ENCODE results near the gene KNCN.
A peak's percentile ranks its signal among the peaks of the same experiment; 100 is the strongest.

The KNCN gene

DNA sequence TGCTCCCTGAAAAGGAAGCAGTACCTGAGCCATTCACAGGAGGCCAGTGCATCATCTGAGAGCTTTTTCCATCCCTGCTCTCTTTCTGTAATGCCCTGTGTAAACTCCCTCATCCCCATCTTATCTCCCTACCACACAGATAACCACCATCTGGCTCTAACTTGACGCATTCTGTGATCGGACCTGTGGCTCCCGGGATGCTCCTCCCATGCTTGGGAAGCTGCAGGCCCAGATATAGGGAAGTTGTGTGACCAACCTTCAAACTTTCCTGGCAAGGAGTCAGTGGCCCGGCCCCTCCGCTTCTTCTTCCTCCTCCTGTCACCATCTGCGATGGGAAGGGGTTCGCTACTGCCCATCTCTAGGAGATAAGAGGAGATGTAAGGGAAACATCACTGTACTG lies 31.5 kb upstream of the KNCN start:
- Histone ChIP-seq H3K27me3 (ENCODE audit: insufficient read depth, low read depth, severe bottlenecking) (no peaks in the 10 kb centered on the region), H3K27ac (peak overlapping the region; percentile 43; the same call in 1 of the 2 replicates), H3K9me3 (ENCODE audit: severe bottlenecking) (no peaks in the 10 kb centered on the region), H3K36me3 (no peaks in the 10 kb centered on the region), H3K4me3 (ENCODE audit: low read depth, low read length) (no peak overlapping the region)
- DNase-seq: peak; percentile 70
- TF ChIP-seq, protein P1, sequence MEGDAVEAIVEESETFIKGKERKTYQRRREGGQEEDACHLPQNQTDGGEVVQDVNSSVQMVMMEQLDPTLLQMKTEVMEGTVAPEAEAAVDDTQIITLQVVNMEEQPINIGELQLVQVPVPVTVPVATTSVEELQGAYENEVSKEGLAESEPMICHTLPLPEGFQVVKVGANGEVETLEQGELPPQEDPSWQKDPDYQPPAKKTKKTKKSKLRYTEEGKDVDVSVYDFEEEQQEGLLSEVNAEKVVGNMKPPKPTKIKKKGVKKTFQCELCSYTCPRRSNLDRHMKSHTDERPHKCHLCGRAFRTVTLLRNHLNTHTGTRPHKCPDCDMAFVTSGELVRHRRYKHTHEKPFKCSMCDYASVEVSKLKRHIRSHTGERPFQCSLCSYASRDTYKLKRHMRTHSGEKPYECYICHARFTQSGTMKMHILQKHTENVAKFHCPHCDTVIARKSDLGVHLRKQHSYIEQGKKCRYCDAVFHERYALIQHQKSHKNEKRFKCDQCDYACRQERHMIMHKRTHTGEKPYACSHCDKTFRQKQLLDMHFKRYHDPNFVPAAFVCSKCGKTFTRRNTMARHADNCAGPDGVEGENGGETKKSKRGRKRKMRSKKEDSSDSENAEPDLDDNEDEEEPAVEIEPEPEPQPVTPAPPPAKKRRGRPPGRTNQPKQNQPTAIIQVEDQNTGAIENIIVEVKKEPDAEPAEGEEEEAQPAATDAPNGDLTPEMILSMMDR (IDR thresholded peaks at IDR 0.05; ENCODE audit: low read depth, low read length): peak; percentile 20; the same call in 1 of the 2 replicates

DNA sequence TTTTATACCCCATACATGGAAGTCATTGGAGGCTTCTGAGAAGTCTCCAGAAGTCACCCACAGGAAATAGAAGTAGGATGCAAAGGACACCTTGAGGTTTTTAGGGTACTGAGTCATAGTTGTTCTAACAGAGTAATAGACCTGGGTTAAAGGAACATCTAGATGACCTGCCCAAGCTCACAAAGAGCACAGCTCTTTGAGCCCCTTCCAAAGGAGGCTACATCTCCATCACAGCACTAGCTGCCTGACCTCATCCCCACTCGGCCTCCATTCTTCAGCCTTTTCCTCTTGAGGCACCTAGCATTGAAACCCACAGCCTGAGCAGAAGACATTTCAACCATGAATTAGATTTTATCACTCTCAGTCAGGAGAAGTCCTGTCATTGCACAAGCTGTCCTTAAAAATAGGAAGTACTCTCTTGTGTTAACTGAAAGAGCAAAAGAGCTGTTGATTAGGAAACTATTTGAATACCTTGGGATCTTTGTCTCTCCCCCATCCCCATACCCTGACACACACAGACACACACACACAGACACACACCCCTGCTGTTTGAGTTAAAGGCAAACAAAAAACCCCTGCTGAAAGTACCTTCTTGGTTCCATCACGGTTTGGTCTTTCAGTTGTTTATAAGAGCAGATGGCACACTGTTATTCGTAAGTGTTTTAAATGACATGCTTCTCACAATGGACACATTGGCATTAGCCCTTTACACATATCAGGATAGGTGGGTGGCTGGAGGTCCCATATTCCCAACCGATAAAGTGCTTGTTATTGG lies 30.4 kb upstream of the KNCN start:
- H3K27me3 ChIP-seq (ENCODE audit: insufficient read depth, low read depth, severe bottlenecking): no peaks in the 10 kb centered on the region
- no peak overlapping the region for H3K27ac ChIP-seq
- no peaks in the 10 kb centered on the region for H3K9me3 ChIP-seq (ENCODE audit: severe bottlenecking)
- no peaks in the 10 kb centered on the region for H3K36me3 ChIP-seq
- DNase-seq: no peak
- TF ChIP-seq, protein P1 (IDR thresholded peaks at IDR 0.05; ENCODE audit: low read depth, low read length): no peak
- no peak overlapping the region for H3K4me3 ChIP-seq (ENCODE audit: low read depth, low read length)

DNA sequence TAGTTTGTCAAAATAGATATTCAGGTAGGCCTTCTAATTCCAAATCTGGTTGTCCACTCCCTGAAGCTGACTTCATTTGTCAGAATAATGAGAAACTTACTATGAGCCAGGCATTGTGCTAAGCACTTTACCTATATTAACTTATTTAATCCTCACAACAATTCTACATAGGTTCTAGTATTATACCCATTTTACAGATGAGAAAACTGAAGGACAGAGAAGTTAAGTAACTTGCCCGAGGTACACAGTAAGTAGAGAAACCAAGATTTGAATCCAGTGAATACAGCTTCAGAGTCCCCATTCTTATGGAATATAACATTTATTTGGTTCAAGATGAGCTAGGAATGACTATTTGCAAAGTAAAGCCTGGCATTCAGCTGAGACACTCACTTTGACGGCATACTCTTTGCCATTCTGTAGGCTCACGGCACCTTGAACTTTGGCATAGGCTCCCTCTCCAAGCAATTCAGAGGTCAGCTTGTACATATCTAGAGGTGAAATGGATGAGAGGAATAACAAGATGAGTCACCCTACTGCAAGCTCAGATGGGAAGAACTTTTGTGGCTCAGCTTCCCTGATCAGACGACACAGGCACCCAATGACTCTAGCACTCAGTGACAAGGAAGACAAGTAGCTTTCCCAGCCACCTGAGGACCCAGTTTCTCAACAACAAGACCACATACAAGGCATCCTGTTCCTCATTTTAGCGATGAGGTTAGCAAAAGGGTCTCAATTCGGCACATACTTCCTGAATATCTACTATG lies 28.9 kb upstream of the KNCN start:
- Histone ChIP-seq H3K4me3 (ENCODE audit: low read depth, low read length) (no peak overlapping the region), H3K27ac (no peak overlapping the region), H3K9me3 (ENCODE audit: severe bottlenecking) (no peaks in the 10 kb centered on the region), H3K27me3 (ENCODE audit: insufficient read depth, low read depth, severe bottlenecking) (no peaks in the 10 kb centered on the region), H3K36me3 (no peaks in the 10 kb centered on the region)
- TF ChIP-seq, protein P1 (IDR thresholded peaks at IDR 0.05; ENCODE audit: low read depth, low read length): no peak
- no peak for DNase-seq

DNA sequence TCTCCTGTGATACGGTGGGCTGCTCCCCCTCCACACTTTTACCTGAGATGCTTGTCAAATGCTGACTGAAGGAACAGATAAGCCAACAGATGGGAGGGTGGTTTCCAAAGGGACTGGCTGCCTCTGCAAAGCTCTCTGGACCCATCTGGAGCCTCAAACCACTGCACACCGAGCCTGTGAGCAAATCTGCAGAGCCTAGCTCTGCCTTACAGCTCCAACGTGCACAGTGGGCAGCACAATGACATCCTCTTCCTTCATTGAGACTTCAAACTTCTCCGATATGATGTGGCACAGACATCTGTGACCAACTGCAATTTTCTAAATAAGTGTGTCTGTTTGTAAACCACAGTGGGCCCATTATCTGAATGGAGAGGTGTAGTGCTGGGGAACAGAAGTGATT lies 26.2 kb upstream of the KNCN start:
- Histone ChIP-seq H3K36me3 (no peaks in the 10 kb centered on the region), H3K9me3 (ENCODE audit: severe bottlenecking) (no peaks in the 10 kb centered on the region), H3K27ac (peak overlapping the region; percentile 48), H3K4me3 (ENCODE audit: low read depth, low read length) (no peak overlapping the region), H3K27me3 (ENCODE audit: insufficient read depth, low read depth, severe bottlenecking) (no peaks in the 10 kb centered on the region)
- TF ChIP-seq, protein P1 (IDR thresholded peaks at IDR 0.05; ENCODE audit: low read depth, low read length): no peak
- DNase-seq: peak; percentile 72

DNA sequence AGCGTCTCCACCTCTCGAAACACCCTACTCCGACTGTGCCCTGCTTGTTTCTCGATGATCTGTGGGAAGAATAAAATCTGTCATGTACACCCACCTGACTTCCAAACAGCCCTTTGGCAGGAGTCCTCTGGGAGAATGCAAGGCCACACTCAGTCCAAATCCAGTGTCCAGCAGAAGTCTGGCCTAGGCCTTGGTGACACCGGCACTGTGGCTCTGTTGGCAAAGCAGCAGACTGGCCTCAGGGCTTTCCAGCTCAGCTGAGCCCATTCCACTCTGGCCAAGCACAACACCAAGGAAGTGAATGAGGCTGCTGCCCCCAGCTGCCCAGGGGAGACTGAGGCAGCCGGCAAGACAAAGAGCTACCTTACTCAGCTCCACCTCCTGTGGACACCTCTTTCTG lies 25.1 kb upstream of the KNCN start:
- no peak for DNase-seq
- Histone ChIP-seq H3K27ac (no peak overlapping the region), H3K9me3 (ENCODE audit: severe bottlenecking) (no peaks in the 10 kb centered on the region), H3K4me3 (ENCODE audit: low read depth, low read length) (no peak overlapping the region), H3K36me3 (no peaks in the 10 kb centered on the region), H3K27me3 (ENCODE audit: insufficient read depth, low read depth, severe bottlenecking) (no peaks in the 10 kb centered on the region)
- TF ChIP-seq, protein P1 (IDR thresholded peaks at IDR 0.05; ENCODE audit: low read depth, low read length): no peak

Measured in WERI-Rb-1 (cell line).